H1 (cell line): ENCODE results near the gene ANKRD17. TPM values are rescaled to one million over a fixed set of nuclear protein-coding genes. Genes with fewer than 3 reads are reported as not detected.

ENCODE experiments used
- BCL11A ChIP-seq, 2 experiments: IDR thresholded peaks; one replicate each; pipeline ENCODE4 v1.6.1; 2011; ENCODE audit warnings: low read depth in 2 of 2, low read length in 2 of 2, mild to moderate bottlenecking in 2 of 2
- GABPA ChIP-seq: IDR thresholded peaks from 2 replicates; pipeline ENCODE4 v1.6.1; 2011; ENCODE audit warnings: mild to moderate bottlenecking, low read length, moderate library complexity, borderline replicate concordance; ENCODE audit not compliant: insufficient read depth
- HDAC2 ChIP-seq, 2 experiments: fragments of 300-600 bp in 1 of 2; sonication (generic) in 1 of 2; IDR thresholded peaks; 2 replicates each; pipeline ENCODE4 v1.6.1; 2011 to 2012; ENCODE audit warnings: low read depth in 2 of 2, low read length in 2 of 2, mild to moderate bottlenecking in 2 of 2, moderate library complexity in 2 of 2, borderline replicate concordance in 1 of 2, inconsistent platforms in 1 of 2
- KDM5A ChIP-seq: fragments of 200-600 bp; IDR thresholded peaks from 2 replicates; pipeline ENCODE4 v1.7.1; 2012; ENCODE audit warnings: mild to moderate bottlenecking, low read length, inconsistent platforms, mixed read lengths
- RXRA ChIP-seq: IDR thresholded peaks from 2 replicates; pipeline ENCODE4 v1.6.1; 2011; ENCODE audit warnings: low read depth, mild to moderate bottlenecking, low read length, moderate library complexity; ENCODE audit not compliant: insufficient read depth
- SAP30 ChIP-seq: fragments of 300-600 bp; sonication (generic); IDR thresholded peaks from 2 replicates; pipeline ENCODE4 v1.7.1; 2012; ENCODE audit warnings: low read length, moderate library complexity, mild to moderate bottlenecking, inconsistent platforms; ENCODE audit not compliant: insufficient read depth, insufficient replicate concordance
- SIX5 ChIP-seq: IDR thresholded peaks from 2 replicates; pipeline ENCODE4 v1.6.1; 2011; ENCODE audit warnings: mild to moderate bottlenecking, low read depth, low read length
- SP1 ChIP-seq: IDR thresholded peaks from 2 replicates; pipeline ENCODE4 v1.6.1; 2011; ENCODE audit warnings: low read depth, low read length
- SP4 ChIP-seq: IDR thresholded peaks from 2 replicates; pipeline ENCODE4 v1.6.1; 2012; ENCODE audit warnings: low read length, inconsistent platforms
- USF2 ChIP-seq: IDR thresholded peaks from 2 replicates; pipeline ENCODE4 v1.6.1; 2011; ENCODE audit warnings: low read length, improper control_type of control experiment
- polyA plus RNA-seq, 7 experiments: library from polyadenylated mRNA; depleted of rRNA in 3 of 7; stranded (reverse) in 5 of 7; unstranded in 2 of 7; fragments of >200 nt in 5 of 7; fragments of 200-250 nt in 2 of 7; gene quantifications; 1 replicate in 5 of 7; 2 replicates in 1 of 7; 4 replicates in 1 of 7; pipeline versions ENCODE4 v1.2.1 to v1.2.3, GENCODE V29; 2011 to 2013; ENCODE audit warnings: missing spikeins in 2 of 7, mixed read lengths in 2 of 7
- total RNA-seq: library from RNA; stranded (reverse); fragmentation: NEBNext Ultra II Directional; extraction: Animal tissue kit (Norgen Biotek cat#: 25700); gene quantifications from 2 replicates; pipeline ENCODE4 v1.2.1, GENCODE V29; 2021

The ANKRD17 gene
- total and polyA plus RNA-seq, 2 of the 8 experiments (the other 6 are each of a cell fraction or from before 2014, with no cell fraction given) = 42.4 to 93.7 TPM

GRCh38 chr4:73070074-73070390 lies 188.6 kb downstream of the ANKRD17 start (continued):
- no peak for TF ChIP-seq USF2
- no peak for TF ChIP-seq RXRA
- TF ChIP-seq KDM5A = no peak
- no peak for TF ChIP-seq SP4
- TF ChIP-seq GABPA = no peak
- TF ChIP-seq SIX5 = no peak
- TF ChIP-seq SP1 = no peak
- TF ChIP-seq HDAC2 (IDR thresholded peaks at IDR 0.05; ENCODE audit: borderline replicate concordance in 1 of 2, low read depth in 2 of 2, low read length in 2 of 2) = no peak
- no peak for TF ChIP-seq SAP30
- TF ChIP-seq BCL11A (IDR thresholded peaks at IDR 0.05; ENCODE audit: low read depth in 2 of 2, low read length in 2 of 2) = no peak
- TF ChIP-seq, all 59 proteins: peak for 0
